ENCODE measurements around the gene ADAM15. TPM values are rescaled to one million over a fixed set of nuclear protein-coding genes. Genes with fewer than 3 reads are reported as not detected.
A peak's percentile ranks its signal among the peaks of the same experiment; 100 is the strongest.

Gene ADAM15
- total RNA-seq, 1 donor from 2014 or later: 82.2 TPM

- H3K27ac Mint-ChIP-seq (ENCODE audit: unreplicated experiment): no peak overlapping the region
Measured at GRCh38 chr1:155083052-155083541, 32.0 kb downstream of the ADAM15 start.

DNA sequence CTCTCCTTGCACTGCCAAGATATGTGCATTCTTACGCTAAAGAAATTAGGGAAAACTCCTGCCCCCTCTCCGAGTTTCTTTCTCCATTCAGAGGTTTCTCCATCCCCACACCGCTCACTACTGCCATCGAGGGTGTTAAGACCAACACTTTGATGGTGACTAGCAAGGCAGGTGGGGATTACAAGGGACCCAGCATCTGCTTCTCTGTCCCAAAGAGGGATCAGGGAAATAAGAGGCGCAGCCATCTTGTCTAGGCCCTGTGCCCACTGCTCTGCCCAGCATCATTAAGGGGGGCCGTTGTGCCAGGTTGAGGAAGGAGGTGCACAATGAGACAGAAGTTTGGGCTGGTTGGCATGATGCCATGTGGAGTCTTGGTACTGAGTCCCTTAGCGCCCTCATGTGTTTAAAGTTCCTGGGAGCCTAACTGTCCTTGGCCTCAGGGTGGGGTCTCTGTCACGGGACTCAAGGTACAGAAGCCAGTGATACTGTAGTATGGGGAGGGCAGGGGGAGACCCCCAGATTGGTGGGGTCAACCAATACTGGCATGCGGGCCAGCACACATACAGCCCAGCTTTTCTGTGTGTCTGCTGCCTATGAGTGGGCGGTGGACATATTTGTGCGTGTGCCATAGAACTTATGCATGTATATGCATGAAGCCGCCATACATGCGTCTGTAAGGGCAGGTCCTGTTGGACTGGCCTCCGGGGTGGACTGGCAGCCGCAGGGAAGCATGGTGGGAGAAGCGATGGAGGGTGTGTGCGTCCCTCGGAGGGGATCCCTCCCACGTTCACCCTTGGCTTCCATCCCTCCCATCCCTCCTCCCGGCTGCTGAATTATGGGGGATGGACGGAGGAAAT lies 33.0 kb downstream of the ADAM15 start:
- Mint-ChIP-seq H3K27ac (ENCODE audit: unreplicated experiment) (no peak overlapping the region), H3K36me3 (ENCODE audit: low read depth) (no peaks in the 10 kb centered on the region), H3K27me3 (ENCODE audit: low read depth) (peaks cover 55% of the 10 kb centered on the region), H3K9me3 (no peaks in the 10 kb centered on the region), H3K4me3 (peak overlapping the region; percentile 93), H3K4me1 (peaks cover 43% of the 10 kb centered on the region)
- DNase-seq (ENCODE audit: low read depth, low spot score): no peak
- TF ChIP-seq CTCF (conservative IDR thresholded peaks at IDR 0.05): no peak

More at GRCh38 chr1:155083052-155083541, 32.0 kb downstream of the ADAM15 start:
- Mint-ChIP-seq H3K4me3 (peak overlapping the region; percentile 69), H3K9me3 (no peaks in the 10 kb centered on the region), H3K27me3 (ENCODE audit: low read depth) (peaks cover 62% of the 10 kb centered on the region), H3K36me3 (ENCODE audit: low read depth) (no peaks in the 10 kb centered on the region), H3K4me1 (peaks cover 43% of the 10 kb centered on the region)
- TF ChIP-seq CTCF (conservative IDR thresholded peaks at IDR 0.05): no peak
- DNase-seq (ENCODE audit: low read depth, low spot score): no peak

DNA sequence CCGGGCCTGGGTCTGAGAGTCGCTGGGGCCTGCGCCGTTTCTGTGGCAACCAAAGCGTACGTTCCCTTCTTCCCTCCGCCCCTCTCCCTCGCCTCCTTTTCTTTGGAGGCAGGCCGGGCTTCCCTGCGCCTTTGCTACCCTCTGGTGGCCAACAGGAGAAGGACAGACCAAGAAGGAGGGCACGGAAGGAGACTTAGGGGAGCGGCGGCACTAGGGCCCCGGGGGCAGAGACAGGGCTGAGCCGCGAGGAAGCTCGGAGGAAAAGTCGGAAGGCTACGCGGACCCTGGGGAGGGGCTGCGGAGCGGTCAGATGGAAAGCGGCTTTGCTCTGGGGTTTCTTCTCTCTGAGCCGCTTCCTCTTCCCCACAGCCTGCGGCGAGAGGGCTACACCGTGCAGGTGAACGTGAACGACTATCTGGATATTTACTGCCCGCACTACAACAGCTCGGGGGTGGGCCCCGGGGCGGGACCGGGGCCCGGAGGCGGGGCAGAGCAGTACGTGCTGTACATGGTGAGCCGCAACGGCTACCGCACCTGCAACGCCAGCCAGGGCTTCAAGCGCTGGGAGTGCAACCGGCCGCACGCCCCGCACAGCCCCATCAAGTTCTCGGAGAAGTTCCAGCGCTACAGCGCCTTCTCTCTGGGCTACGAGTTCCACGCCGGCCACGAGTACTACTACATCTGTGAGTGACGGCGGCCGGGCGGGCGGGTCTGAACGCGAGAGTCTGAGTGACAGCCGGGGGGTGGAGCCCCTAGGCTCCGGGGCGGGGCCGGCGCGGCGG lies 33.8 kb downstream of the ADAM15 start:
- peaks cover 47% of the 10 kb centered on the region for H3K27me3 Mint-ChIP-seq (ENCODE audit: low read depth)
- peaks cover 35% of the 10 kb centered on the region for H3K4me1 Mint-ChIP-seq
- no peaks in the 10 kb centered on the region for H3K36me3 Mint-ChIP-seq (ENCODE audit: low read depth)
- peak; percentile 95 for DNase-seq (ENCODE audit: low read depth, low spot score)
- TF ChIP-seq CTCF (conservative IDR thresholded peaks at IDR 0.05): peak; percentile 96
- peak overlapping the region; percentile 93 for H3K4me3 Mint-ChIP-seq
- H3K27ac Mint-ChIP-seq (ENCODE audit: unreplicated experiment): peak overlapping the region; percentile 86
- no peaks in the 10 kb centered on the region for H3K9me3 Mint-ChIP-seq

GRCh38 chr1:155085504-155086127 lies 34.5 kb downstream of the ADAM15 start:
- no peak overlapping the region for H3K27ac Mint-ChIP-seq (ENCODE audit: unreplicated experiment)
- peak overlapping the region; percentile 93 for H3K4me3 Mint-ChIP-seq
- H3K27me3 Mint-ChIP-seq (ENCODE audit: low read depth): peaks cover 46% of the 10 kb centered on the region
- H3K4me1 Mint-ChIP-seq: peaks cover 35% of the 10 kb centered on the region
- no peaks in the 10 kb centered on the region for H3K9me3 Mint-ChIP-seq
- no peak for DNase-seq (ENCODE audit: low read depth, low spot score)
- TF ChIP-seq CTCF (conservative IDR thresholded peaks at IDR 0.05): no peak
- no peaks in the 10 kb centered on the region for H3K36me3 Mint-ChIP-seq (ENCODE audit: low read depth)

GRCh38 chr1:155086128-155086741 lies 35.1 kb downstream of the ADAM15 start:
- Mint-ChIP-seq H3K36me3 (ENCODE audit: low read depth) (no peaks in the 10 kb centered on the region), H3K4me3 (peak overlapping the region; percentile 73), H3K9me3 (no peaks in the 10 kb centered on the region), H3K27ac (ENCODE audit: unreplicated experiment) (no peak overlapping the region), H3K27me3 (ENCODE audit: low read depth) (peaks cover 42% of the 10 kb centered on the region), H3K4me1 (peaks cover 34% of the 10 kb centered on the region)
- DNase-seq (ENCODE audit: low read depth, low spot score): peak; percentile 83
- TF ChIP-seq CTCF (conservative IDR thresholded peaks at IDR 0.05): peak; percentile 98

All from neural crest cell (in vitro differentiated cells).